Measurements from ENCODE around the gene TSPAN13.

TSPAN13 gene

GRCh38 chr7:16753102-16753931 lies at the start of gene TSPAN13:
Gene TSPAN13 (plus strand): TSS chr7:16753755. CDS start chr7:16753968, 213 bp downstream.
- peak; percentile 19 to 26 for DNase-seq (ENCODE audit: low read depth in 2 of 2)

DNA sequence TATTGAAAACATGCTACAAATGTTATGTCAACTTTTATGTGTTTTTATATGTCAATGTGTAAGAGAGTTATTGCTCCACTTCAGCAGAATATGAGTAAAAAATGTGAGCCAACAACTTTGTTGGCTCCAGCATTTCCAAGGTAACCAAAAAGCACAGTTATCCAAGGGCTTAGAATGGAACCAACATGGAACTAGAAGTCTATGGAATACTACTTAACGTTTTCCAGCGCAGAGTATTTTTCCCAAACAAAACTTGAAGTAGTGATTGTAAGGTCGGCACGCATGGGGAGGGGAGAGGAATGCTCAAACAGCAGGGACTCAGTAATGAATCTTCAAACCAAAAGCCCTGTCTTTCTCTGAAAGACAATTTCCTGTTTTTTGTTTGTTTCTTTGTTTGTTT lies 45.0 kb upstream of the TSPAN13 start:
- no peak for DNase-seq (ENCODE audit: low read depth in 2 of 2)

GRCh38 chr7:16708980-16709379 lies 44.6 kb upstream of the TSPAN13 start:
- DNase-seq (ENCODE audit: low read depth in 2 of 2), result no peak

DNA sequence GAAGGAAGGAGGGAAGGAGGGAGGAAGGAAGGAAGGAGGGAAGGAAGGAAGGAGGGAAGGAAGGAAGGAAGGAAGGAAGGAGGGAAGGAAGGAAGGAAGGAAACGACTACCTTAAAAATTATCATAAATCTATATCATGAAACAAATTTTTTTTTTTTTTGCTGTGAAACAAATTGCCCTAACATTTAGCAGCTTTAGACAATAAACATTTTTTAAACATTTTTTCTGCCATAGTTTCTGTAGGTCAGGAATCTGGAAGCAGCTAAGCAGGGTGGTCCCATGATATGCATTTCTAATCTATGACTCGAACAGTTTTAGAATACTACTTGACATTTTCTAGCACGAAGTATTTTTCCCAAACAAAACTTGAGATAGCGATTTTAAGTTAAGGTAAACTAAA lies 42.9 kb upstream of the TSPAN13 start:
- DNase-seq (ENCODE audit: low read depth in 2 of 2), result no peak

- DNase-seq (ENCODE audit: low read depth in 2 of 2), result no peak
Observed at GRCh38 chr7:16711730-16712129, 41.8 kb upstream of the TSPAN13 start.

GRCh38 chr7:16712916-16713315 lies 40.6 kb upstream of the TSPAN13 start:
- DNase-seq (ENCODE audit: low read depth in 2 of 2), result no peak

- no peak for DNase-seq (ENCODE audit: low read depth in 2 of 2)
Observed at GRCh38 chr7:16715928-16716327, 37.6 kb upstream of the TSPAN13 start.

DNA sequence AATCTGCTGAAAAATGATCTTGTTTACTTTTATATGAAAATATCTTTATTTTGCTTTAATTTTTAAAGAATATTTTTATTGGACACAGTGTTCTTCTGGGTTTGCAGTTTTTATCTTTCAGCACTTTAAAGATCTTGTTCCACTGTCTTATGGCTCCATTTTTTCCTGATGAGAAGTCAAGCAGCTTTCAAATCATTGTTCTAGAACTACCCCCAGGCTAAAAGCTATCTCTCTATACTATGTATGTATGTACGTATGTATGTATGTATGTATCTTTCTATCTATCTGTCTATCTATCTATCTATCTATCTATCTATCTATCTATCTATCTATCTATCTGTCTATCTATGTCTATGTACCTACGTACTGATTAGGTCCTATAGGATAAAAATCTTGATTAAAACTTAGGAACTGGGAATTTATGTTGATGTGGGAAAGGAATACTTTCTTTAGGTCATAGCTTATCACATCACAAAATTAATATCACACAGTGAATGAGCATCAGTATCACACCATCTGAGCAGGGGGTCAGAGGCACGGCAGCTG lies 35.4 kb upstream of the TSPAN13 start:
- DNase-seq (ENCODE audit: low read depth in 2 of 2), result no peak

DNA sequence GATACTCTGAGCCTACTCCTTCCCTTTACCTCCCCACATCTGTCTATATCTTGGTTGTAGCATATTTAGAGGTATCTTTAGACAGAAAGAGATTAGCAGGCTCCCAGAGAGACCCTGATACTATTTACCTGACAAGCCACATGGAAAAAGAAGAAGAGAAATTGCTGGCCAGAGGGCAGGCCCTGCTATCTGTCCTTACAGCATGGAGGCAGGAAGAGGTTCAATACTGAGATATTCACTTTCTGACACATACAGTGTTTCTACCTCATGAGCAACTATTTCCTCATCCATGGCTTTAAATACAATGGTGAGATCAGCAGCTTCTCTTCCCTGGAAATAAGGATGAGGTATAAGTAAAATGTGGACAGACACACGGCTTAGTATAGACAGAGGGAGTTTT lies 33.9 kb upstream of the TSPAN13 start:
- no peak for DNase-seq (ENCODE audit: low read depth in 2 of 2)

DNA sequence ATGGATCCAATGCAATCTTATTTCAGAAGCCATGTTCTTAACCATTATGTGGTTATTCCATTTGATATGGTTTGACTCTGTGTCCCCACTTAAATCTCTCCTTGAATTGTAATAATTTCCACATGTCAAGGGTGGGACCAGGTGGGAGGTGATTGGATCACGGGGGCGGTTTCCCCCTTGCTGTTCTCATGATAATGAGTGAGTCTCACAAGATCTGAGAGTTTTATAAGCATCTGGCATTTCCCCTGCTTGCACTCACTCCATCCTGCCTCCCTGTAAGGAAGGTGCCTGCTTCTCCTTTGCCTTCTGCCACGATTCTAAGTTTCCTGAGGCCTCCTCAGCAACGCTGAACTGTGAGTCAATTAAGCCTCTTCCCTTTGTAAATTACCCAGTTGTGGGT lies 32.0 kb upstream of the TSPAN13 start:
- no peak for DNase-seq (ENCODE audit: low read depth in 2 of 2)

DNA sequence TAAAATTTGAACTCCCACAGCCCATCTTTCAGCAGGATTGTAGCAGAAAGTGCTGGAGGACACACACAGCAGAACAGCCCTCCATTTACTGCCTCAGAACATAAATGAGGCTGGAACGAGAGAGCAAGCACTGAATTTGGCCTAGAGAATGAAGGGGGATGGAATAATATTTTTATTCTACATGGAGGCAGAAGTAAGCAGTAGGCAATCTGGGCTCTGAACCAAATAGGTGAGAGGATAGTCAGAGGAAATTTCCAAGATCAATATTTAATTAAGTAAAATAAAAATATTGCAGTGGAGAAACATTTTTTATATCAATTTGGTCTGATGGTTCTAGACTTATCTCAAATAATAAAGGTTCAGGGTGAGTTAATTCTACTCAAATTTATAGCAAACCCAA lies 29.2 kb upstream of the TSPAN13 start:
- no peak for DNase-seq (ENCODE audit: low read depth in 2 of 2)

- no peak for DNase-seq (ENCODE audit: low read depth in 2 of 2)
Observed at GRCh38 chr7:16726189-16726588, 27.4 kb upstream of the TSPAN13 start.

DNA sequence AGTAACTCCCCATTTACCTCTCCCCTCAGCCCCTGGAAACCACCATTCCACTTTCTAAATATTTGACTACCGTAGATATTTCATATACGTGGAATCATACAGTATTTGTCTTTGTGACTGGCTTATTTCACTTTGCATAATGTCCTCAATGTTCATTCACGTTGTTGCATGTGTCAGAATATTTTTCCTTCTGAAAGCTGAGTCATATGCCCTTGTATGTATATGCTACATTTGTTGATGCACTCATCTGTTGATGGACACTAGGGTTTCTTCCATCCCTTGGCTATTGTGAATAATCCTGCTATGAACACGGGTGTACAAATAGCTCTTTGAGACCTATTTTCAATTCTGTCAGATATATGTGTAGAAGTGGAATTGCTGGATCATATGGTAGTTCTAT lies 25.8 kb upstream of the TSPAN13 start:
- DNase-seq (ENCODE audit: low read depth in 2 of 2), result no peak

DNA sequence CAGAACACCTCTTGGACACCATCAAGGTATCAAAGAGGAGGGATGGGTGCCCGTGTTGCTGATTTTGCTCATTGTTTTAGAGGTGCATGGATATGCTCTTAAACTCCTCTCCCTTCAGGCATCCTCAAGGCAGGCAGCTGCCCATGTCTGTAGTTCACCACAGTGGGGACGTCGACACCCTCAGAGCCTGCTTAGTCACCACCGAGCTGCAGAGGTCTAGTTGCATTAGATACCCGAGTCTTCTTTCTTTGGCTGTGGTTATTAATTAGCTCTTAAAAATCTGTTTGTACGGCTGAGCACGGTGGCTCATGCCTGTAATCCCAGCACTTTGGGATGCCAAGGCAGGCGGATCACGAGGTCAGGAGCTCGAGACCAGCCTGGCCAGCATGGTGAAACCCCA lies 24.7 kb upstream of the TSPAN13 start:
- DNase-seq (ENCODE audit: low read depth in 2 of 2), result no peak

DNA sequence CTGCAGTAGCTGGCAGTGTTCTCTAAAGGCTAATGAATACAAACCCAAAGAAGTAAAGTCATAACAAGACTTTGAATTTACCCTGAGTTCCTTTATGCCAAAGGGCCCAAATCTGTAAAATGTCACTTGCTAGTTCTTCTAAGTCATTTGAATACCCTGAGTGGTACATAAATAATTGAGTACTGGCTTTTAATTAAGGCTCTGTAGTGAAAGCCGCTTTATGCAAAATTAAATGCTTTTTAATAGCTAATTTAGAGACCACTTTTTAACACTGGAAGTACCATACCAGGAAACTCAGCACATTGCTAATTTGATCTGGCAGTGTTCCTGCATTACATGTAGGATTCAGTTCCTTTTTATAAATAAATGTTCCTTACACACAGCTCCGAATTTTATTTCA lies 24.0 kb upstream of the TSPAN13 start:
- DNase-seq (ENCODE audit: low read depth in 2 of 2), result no peak

DNA sequence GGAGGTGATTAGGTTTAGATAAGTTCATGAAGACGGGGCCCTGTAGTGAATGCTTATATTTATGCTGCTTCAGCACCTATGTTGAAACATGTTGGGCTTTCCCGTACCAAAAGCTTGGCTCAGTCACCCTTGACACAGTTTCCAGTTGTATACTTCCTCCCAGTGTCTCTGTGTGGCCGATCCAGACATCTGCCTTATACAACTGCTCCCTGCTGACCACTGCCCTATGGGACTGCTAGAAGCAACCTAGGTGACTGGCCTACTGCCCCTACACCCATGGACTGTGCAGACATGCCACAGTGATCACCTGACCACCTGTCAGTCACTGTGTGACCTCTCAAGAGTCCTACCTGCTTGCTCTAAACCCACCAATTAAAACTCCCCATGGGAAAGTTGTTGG lies 22.6 kb upstream of the TSPAN13 start:
- DNase-seq (ENCODE audit: low read depth in 2 of 2), result no peak

DNA sequence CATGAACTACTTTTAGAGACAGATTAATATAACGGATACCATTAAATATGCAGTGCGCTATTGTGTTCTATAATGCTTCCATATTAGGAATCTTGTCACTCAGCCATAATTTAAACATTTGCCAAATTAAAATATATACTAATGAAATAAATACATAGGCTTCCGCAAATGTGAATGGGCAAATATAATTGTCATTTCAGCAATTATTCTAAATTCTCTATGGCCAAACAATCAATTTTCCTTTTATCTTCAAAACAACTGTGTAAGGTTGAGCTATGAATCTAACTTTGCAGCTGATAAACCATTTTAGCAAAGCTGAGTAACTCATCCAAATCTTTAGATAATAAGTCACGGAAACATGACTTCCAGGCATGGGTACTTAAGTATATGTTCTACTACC lies 20.7 kb upstream of the TSPAN13 start:
- DNase-seq (ENCODE audit: low read depth in 2 of 2), result no peak

- no peak for DNase-seq (ENCODE audit: low read depth in 2 of 2)
Observed at GRCh38 chr7:16734148-16734726, 19.3 kb upstream of the TSPAN13 start.

DNA sequence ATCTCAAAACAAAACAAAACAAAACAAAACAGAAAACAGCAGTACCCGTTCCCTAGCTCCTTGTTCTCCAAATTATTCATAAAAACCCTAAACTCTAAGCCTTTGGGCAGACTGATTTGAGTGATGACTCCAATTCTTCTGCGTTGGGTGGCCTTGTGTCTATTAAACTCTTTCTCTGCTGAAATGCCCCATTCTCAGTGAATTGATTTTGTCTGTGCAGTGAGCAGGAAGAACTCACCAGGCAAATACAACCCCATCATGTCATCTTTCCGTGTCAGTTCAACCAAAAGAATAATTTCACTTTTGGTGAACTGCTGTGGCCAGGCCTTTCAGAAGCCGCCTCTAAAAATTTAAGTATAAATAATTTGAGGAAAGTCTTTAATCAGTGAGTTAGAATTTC lies 18.5 kb upstream of the TSPAN13 start:
- DNase-seq (ENCODE audit: low read depth in 2 of 2), result no peak

DNA sequence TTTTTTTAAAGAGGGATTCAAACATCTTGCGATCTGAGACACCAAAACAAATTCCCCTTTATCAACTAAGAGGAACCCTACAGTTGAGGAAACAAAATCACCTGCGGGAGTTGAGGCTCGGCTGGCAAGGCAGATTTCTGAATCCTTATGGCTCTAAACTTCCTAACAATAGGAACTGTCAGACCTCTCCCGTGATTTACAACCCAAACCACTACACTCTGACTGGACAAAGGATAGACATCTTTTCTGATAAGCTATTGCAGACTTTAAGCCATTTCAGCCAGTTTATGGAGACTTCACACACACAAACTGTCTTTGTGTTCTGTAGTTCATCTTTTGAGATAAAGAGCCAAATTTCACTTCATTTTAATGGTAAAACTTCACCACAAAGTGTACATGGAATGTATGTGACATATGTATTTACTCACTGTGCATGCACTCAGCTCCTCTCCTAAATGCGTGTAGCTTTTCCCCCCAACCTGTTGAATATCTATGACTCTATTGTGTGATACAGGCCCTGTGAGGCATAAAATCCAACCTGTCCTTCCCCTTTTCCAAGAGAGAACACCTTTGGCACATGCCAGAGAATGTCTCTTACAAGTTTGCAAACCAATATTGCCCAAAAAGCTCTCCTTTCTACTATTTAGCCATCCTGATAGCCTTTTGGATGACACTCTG lies 15.4 kb upstream of the TSPAN13 start:
- no peak for DNase-seq (ENCODE audit: low read depth in 2 of 2)

- DNase-seq (ENCODE audit: low read depth in 2 of 2), result no peak
Observed at GRCh38 chr7:16739863-16740622, 13.5 kb upstream of the TSPAN13 start.

- DNase-seq (ENCODE audit: low read depth in 2 of 2), result no peak
Observed at GRCh38 chr7:16740623-16740953, 13.0 kb upstream of the TSPAN13 start.

Measured in stimulated activated CD8-positive, alpha-beta memory T cell treated with anti-CD3 and anti-CD28 coated beads, Interleukin-15, amount 100 ng/mL, for 4 hours (primary cell).